Activated T-helper 2 cell treated with anti-CD3 and anti-CD28 coated beads, Interferon-gamma antibody, Interleukin-2, Interleukin-4, amounts not matched to agents 10 μg/mL and 5 μg/mL and 100 μg/mL, durations not matched to agents 14 hours and 24 hours and 36 hours (primary cell): ENCODE measurements around the gene USH1G. TPM values are rescaled to one million over a fixed set of nuclear protein-coding genes. Genes with fewer than 3 reads are reported as not detected.

Experiments
- DNase-seq: peaks from one replicate; pipeline ENCODE4 v3.0.0; 2021; ENCODE audit warnings: low spot score
- H3K27ac Mint-ChIP-seq: one replicate; pipeline ENCODE4 v1.8.0; 2021; ENCODE audit warnings: mixed read lengths
- H3K27me3 Mint-ChIP-seq: one replicate; pipeline ENCODE4 v1.8.0; 2021; ENCODE audit warnings: low read depth, mixed read lengths
- H3K36me3 Mint-ChIP-seq: one replicate; pipeline ENCODE4 v1.8.0; 2021; ENCODE audit warnings: low read depth, mixed read lengths
- H3K4me1 Mint-ChIP-seq: one replicate; pipeline ENCODE4 v1.8.0; 2021; ENCODE audit warnings: low read depth, mixed read lengths
- H3K4me3 Mint-ChIP-seq: one replicate; pipeline ENCODE4 v1.8.0; 2021; ENCODE audit warnings: low read depth, mild to moderate bottlenecking, moderate library complexity, mixed read lengths
- H3K9me3 Mint-ChIP-seq: one replicate; pipeline ENCODE4 v1.8.0; 2021; ENCODE audit warnings: mixed read lengths
- intact Hi-C: fragments of 100-400 bp; cut with micrococcal nuclease; formaldehyde crosslinking; loops from one replicate; pipeline ENCODE4 v1.15.1; 2023
- total RNA-seq: library from RNA; stranded (reverse); gene quantifications from 2 replicates; pipeline ENCODE4 v1.2.3, GENCODE V29; 2022

USH1G gene
- total RNA-seq, 1 donor from 2014 or later: not detected

- H3K4me3 Mint-ChIP-seq: no peak overlapping the region
- no peaks in the 10 kb centered on the region for H3K9me3 Mint-ChIP-seq
- no peaks in the 10 kb centered on the region for H3K4me1 Mint-ChIP-seq
- H3K27ac Mint-ChIP-seq: no peak overlapping the region
- intact Hi-C loops: no loop called here
- no peaks in the 10 kb centered on the region for H3K36me3 Mint-ChIP-seq
- peaks cover 4% of the 10 kb centered on the region for H3K27me3 Mint-ChIP-seq
- no peak for DNase-seq
Observed at GRCh38 chr17:74950207-74950606, 27.2 kb upstream of the USH1G start.

DNA sequence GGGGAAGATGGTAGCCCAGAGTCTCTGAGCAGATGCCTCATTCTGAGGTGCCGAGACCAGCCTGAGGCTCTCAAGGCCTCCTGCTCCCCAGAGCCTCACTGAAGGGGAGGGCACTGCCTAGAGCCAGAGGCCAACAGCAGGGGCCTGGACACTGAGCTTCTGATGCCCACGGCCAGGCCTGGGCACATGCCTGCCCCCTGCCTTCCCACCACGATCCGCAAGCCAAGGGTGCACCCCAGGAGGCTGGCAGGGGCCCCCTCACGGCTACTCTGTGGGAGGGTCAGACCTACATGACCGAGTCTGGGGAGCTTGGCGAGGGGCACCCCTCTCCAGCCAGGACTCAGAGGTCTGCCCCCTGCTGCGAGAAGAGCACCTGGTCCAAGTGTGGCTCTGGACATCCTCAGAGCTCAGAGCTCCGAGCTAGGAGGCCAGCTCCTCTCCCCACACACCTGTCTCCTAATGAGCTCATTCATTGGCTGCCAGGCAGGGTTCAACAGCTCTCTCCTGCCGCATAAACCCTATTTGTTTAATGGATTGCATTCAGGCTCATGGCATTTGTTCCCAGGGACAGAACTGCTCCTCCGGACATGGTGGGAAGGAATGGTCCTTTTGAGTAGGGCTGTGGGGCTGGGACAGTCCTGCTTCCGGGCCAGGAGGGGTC lies 26.5 kb upstream of the USH1G start:
- peaks cover 5% of the 10 kb centered on the region for H3K27me3 Mint-ChIP-seq
- H3K36me3 Mint-ChIP-seq: no peaks in the 10 kb centered on the region
- intact Hi-C loops: no loop called here
- no peaks in the 10 kb centered on the region for H3K9me3 Mint-ChIP-seq
- no peak overlapping the region for H3K27ac Mint-ChIP-seq
- DNase-seq: no peak
- no peaks in the 10 kb centered on the region for H3K4me1 Mint-ChIP-seq
- H3K4me3 Mint-ChIP-seq: no peak overlapping the region

DNA sequence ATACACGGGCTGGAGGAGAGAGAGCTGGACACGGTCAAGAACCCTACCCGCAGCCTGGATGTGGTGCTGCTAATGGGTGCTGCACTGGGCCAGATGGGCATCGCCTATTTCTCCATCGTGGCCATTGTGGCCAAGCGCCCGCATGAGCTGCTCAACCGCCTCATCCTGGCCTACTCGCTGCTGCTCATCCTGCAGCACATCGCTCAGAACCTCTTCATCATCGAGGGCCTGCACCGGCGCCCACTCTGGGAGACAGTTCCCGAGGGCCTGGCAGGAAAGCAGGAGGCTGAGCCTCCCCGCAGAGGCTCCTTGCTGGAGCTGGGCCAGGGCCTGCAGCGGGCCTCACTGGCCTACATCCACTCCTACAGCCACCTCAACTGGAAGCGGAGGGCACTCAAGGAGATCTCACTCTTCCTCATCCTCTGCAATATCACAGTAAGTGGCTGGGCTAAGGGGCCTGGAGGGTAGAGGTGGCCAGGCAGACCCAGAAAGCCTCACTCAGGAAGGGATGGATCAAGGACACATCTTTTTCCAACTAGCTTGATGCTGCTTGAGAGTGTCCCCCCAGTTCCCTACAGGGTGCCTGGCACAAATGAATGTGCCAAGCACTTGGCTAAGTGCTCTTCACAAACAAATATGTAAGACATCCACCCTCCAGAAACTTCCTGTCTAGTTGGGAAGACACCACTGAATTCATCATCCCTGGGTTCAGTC lies 24.1 kb upstream of the USH1G start:
- Mint-ChIP-seq H3K4me1 (no peaks in the 10 kb centered on the region), H3K27ac (no peak overlapping the region), H3K36me3 (no peaks in the 10 kb centered on the region), H3K27me3 (peaks cover 10% of the 10 kb centered on the region), H3K4me3 (no peak overlapping the region), H3K9me3 (no peaks in the 10 kb centered on the region)
- DNase-seq: no peak
- intact Hi-C loops: no loop called here

GRCh38 chr17:74946641-74947040 lies 23.6 kb upstream of the USH1G start:
- H3K4me3 Mint-ChIP-seq: no peak overlapping the region
- H3K4me1 Mint-ChIP-seq: no peaks in the 10 kb centered on the region
- no peak for DNase-seq
- intact Hi-C loops: no loop called here
- H3K9me3 Mint-ChIP-seq: no peaks in the 10 kb centered on the region
- H3K27me3 Mint-ChIP-seq: peaks cover 10% of the 10 kb centered on the region
- H3K27ac Mint-ChIP-seq: no peak overlapping the region
- H3K36me3 Mint-ChIP-seq: no peaks in the 10 kb centered on the region

- Mint-ChIP-seq H3K27ac (no peak overlapping the region), H3K4me1 (no peaks in the 10 kb centered on the region), H3K36me3 (no peaks in the 10 kb centered on the region), H3K9me3 (no peaks in the 10 kb centered on the region), H3K4me3 (no peak overlapping the region), H3K27me3 (peaks cover 10% of the 10 kb centered on the region)
- intact Hi-C loops: no loop called here
- no peak for DNase-seq
Observed at GRCh38 chr17:74945543-74945942, 22.5 kb upstream of the USH1G start.

GRCh38 chr17:74943808-74944522 lies 20.9 kb upstream of the USH1G start:
- intact Hi-C loops: no loop called here
- Mint-ChIP-seq H3K9me3 (no peaks in the 10 kb centered on the region), H3K27ac (no peak overlapping the region), H3K36me3 (no peaks in the 10 kb centered on the region), H3K4me1 (no peaks in the 10 kb centered on the region), H3K4me3 (no peak overlapping the region), H3K27me3 (peaks cover 16% of the 10 kb centered on the region)
- DNase-seq: no peak

- no peak for DNase-seq
- H3K36me3 Mint-ChIP-seq: no peaks in the 10 kb centered on the region
- H3K27me3 Mint-ChIP-seq: peaks cover 42% of the 10 kb centered on the region
- intact Hi-C loops: no loop called here
- no peak overlapping the region for H3K4me3 Mint-ChIP-seq
- H3K9me3 Mint-ChIP-seq: no peaks in the 10 kb centered on the region
- no peaks in the 10 kb centered on the region for H3K4me1 Mint-ChIP-seq
- no peak overlapping the region for H3K27ac Mint-ChIP-seq
Observed at GRCh38 chr17:74941128-74941725, 18.2 kb upstream of the USH1G start.

- no peak for DNase-seq
- peaks cover 47% of the 10 kb centered on the region for H3K27me3 Mint-ChIP-seq
- H3K4me1 Mint-ChIP-seq: no peaks in the 10 kb centered on the region
- H3K36me3 Mint-ChIP-seq: no peaks in the 10 kb centered on the region
- no peak overlapping the region for H3K4me3 Mint-ChIP-seq
- H3K27ac Mint-ChIP-seq: no peak overlapping the region
- intact Hi-C loops: no loop called here
- no peaks in the 10 kb centered on the region for H3K9me3 Mint-ChIP-seq
Observed at GRCh38 chr17:74939534-74939933, 16.5 kb upstream of the USH1G start.

GRCh38 chr17:74938194-74938950 lies 15.3 kb upstream of the USH1G start:
- no peak for DNase-seq
- Mint-ChIP-seq H3K4me1 (no peaks in the 10 kb centered on the region), H3K27me3 (peaks cover 53% of the 10 kb centered on the region), H3K4me3 (no peak overlapping the region), H3K36me3 (no peaks in the 10 kb centered on the region), H3K27ac (no peak overlapping the region), H3K9me3 (no peaks in the 10 kb centered on the region)
- intact Hi-C loops: no loop called here

- no peak overlapping the region for H3K27ac Mint-ChIP-seq
- no peaks in the 10 kb centered on the region for H3K36me3 Mint-ChIP-seq
- no peaks in the 10 kb centered on the region for H3K9me3 Mint-ChIP-seq
- intact Hi-C loops: no loop called here
- no peak for DNase-seq
- H3K4me1 Mint-ChIP-seq: no peaks in the 10 kb centered on the region
- peaks cover 62% of the 10 kb centered on the region for H3K27me3 Mint-ChIP-seq
- H3K4me3 Mint-ChIP-seq: no peak overlapping the region
Observed at GRCh38 chr17:74937064-74938051, 14.3 kb upstream of the USH1G start.

DNA sequence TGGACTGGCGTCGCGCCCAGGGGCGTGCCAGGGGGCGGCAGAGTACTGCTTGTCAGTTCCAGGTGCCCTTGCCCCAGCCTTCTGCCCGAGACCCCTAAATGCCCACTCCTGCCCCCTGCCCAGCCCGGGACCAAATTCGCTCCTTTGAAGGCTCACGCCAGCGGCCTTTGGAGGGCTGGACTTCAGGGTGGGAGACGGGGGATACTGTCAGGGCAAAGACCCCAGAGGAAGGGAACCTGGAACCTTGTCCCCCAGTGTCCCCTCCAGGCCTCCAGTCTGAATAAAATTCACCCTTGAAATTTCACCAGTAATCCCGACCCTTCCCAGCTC lies 13.4 kb upstream of the USH1G start:
- Mint-ChIP-seq H3K27ac (no peak overlapping the region), H3K27me3 (peaks cover 69% of the 10 kb centered on the region), H3K4me3 (no peak overlapping the region), H3K9me3 (no peaks in the 10 kb centered on the region), H3K4me1 (no peaks in the 10 kb centered on the region), H3K36me3 (no peaks in the 10 kb centered on the region)
- intact Hi-C loops: no loop called here
- DNase-seq: no peak
